HG03571 (cell line): ENCODE data around the gene CYP1A1.

Source experiments
- ATAC-seq: cut with Tn5 transposase; IDR thresholded peaks from one replicate; pipeline ENCODE4 v1.9.1; 2021; ENCODE audit not compliant: unreplicated experiment

The CYP1A1 gene

GRCh38 chr15:74725225-74725774 lies at the start of gene CYP1A1:
TSS of gene CYP1A1 (minus strand) at chr15:74725528. CDS start at chr15:74723097, 2,431 bp downstream.
- no peak for ATAC-seq

GRCh38 chr15:74773731-74774252 lies 48.5 kb upstream of the CYP1A1 start:
- no peak for ATAC-seq

- ATAC-seq = no peak
These were observed 48.0 kb upstream of the CYP1A1 start for GRCh38 chr15:74773329-74773728.

GRCh38 chr15:74770211-74770903 lies 45.0 kb upstream of the CYP1A1 start:
- ATAC-seq = no peak

- ATAC-seq = no peak
These were observed 44.2 kb upstream of the CYP1A1 start for GRCh38 chr15:74769463-74770025.

GRCh38 chr15:74768771-74769342 lies 43.5 kb upstream of the CYP1A1 start:
- no peak for ATAC-seq

GRCh38 chr15:74768099-74768770 lies 42.9 kb upstream of the CYP1A1 start:
- no peak for ATAC-seq

GRCh38 chr15:74767167-74768098 lies 42.1 kb upstream of the CYP1A1 start:
- ATAC-seq = no peak

- ATAC-seq = no peak
These were observed 38.1 kb upstream of the CYP1A1 start for GRCh38 chr15:74763416-74763815.

- ATAC-seq = no peak
These were observed 37.4 kb upstream of the CYP1A1 start for GRCh38 chr15:74762791-74763150.

GRCh38 chr15:74758736-74759135 lies 33.4 kb upstream of the CYP1A1 start:
- ATAC-seq = no peak

GRCh38 chr15:74754593-74755215 lies 29.4 kb upstream of the CYP1A1 start:
- ATAC-seq = no peak

- ATAC-seq = no peak
These were observed 27.2 kb upstream of the CYP1A1 start for GRCh38 chr15:74752531-74752930.

GRCh38 chr15:74752011-74752410 lies 26.7 kb upstream of the CYP1A1 start:
- ATAC-seq = no peak

- ATAC-seq = no peak
These were observed 25.4 kb upstream of the CYP1A1 start for GRCh38 chr15:74750751-74751150.

- ATAC-seq = no peak
These were observed 24.5 kb upstream of the CYP1A1 start for GRCh38 chr15:74749832-74750231.

- ATAC-seq = no peak
These were observed 23.1 kb upstream of the CYP1A1 start, which contains the start of gene CYP1A2 for GRCh38 chr15:74748322-74748946. TSS of gene CYP1A2 (plus strand) at chr15:74748845. CDS start at chr15:74749739, 894 bp downstream.

GRCh38 chr15:74746389-74746788 lies 21.1 kb upstream of the CYP1A1 start:
- no peak for ATAC-seq

GRCh38 chr15:74742422-74742821 lies 17.1 kb upstream of the CYP1A1 start:
- no peak for ATAC-seq
